HUES64 (cell line): ENCODE results near the gene BTBD8.

Experiments used
- H3K27ac ChIP-seq: 2 replicates; pipeline ENCODE4 v1.7.0; 2013; ENCODE audit warnings: low read depth, low read length, inconsistent platforms
- H3K27me3 ChIP-seq: 2 replicates; pipeline ENCODE4 v1.6.1; 2013; ENCODE audit warnings: mild to moderate bottlenecking, low read length; ENCODE audit not compliant: insufficient read depth
- H3K36me3 ChIP-seq: 2 replicates; pipeline ENCODE4 v1.6.1; 2013; ENCODE audit warnings: mild to moderate bottlenecking, low read length; ENCODE audit not compliant: insufficient read depth
- H3K4me1 ChIP-seq: 2 replicates; pipeline ENCODE4 v1.6.1; 2013; ENCODE audit warnings: mild to moderate bottlenecking, low read length, moderate library complexity; ENCODE audit not compliant: insufficient read depth
- H3K4me3 ChIP-seq: 2 replicates; pipeline ENCODE4 v1.5.1; 2013; ENCODE audit warnings: mild to moderate bottlenecking, low read length, moderate library complexity
- H3K9ac ChIP-seq: 2 replicates; pipeline ENCODE4 v1.6.1; 2013; ENCODE audit warnings: mild to moderate bottlenecking, low read depth, low read length
- H3K9me3 ChIP-seq: 2 replicates; pipeline ENCODE4 v1.6.1; 2013; ENCODE audit warnings: low read depth, low read length; ENCODE audit not compliant: insufficient read depth
- WGBS: fragments of 150-250, 120-280 bp; methylation state at CpG from one replicate; pipeline ENCODE4 v1.1.7; 2013; ENCODE audit warnings: missing lambda C conversion rate; 5-methylcytosine and 5-hydroxymethylcytosine counted together

The BTBD8 gene

DNA sequence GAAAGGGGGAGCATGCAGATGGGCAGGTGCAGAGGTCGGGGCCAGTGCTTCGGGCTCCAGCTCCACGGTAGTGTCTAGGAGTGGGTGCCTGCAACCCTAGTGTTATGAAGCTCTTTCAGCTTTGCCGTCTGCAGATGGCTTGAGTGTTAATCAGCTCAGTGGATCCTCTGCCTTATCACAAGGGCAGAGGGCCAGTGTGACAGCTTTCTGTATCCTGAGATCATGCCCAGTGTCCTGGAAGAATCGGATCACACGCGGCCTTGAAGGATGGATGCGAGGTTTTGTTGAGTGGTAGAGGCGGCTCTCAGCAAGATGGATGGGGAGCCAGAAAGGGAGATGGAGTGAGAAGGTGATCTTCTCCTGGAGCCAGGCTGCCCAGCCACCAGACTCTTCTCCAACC lies 112.1 kb downstream of the BTBD8 start:
- Histone ChIP-seq H3K9ac (no peak overlapping the region), H3K4me1 (peaks cover 8% of the 10 kb centered on the region), H3K27me3 (no peaks in the 10 kb centered on the region), H3K9me3 (no peaks in the 10 kb centered on the region), H3K4me3 (no peak overlapping the region), H3K36me3 (no peaks in the 10 kb centered on the region), H3K27ac (no peak overlapping the region)
- WGBS, result 93% methylated on average over 9 of the region's 9 CpGs

DNA sequence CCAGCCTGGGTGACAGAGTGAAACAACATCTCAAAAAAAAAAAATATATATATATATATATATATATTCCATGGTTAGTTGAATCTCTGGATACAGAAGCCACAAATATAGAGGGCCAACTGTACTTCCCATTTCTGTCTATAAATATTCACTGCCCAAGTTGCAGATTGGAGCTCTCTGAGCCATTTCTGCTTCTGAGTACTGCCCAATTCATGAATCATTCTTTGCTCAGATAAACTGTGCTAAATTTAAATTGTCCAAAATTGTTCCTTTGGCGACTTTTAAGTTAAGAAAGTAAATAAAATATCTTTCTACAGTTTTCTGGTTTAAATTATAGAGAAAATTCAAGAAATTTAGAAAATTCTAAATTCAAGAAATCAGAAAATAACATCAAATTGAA lies 114.4 kb downstream of the BTBD8 start:
- Histone ChIP-seq H3K9me3 (no peaks in the 10 kb centered on the region), H3K4me1 (peaks cover 8% of the 10 kb centered on the region), H3K9ac (no peak overlapping the region), H3K4me3 (no peak overlapping the region), H3K36me3 (no peaks in the 10 kb centered on the region), H3K27ac (no peak overlapping the region), H3K27me3 (no peaks in the 10 kb centered on the region)
- no CpG with 5 or more reads among the region's 1 CpG for WGBS

DNA sequence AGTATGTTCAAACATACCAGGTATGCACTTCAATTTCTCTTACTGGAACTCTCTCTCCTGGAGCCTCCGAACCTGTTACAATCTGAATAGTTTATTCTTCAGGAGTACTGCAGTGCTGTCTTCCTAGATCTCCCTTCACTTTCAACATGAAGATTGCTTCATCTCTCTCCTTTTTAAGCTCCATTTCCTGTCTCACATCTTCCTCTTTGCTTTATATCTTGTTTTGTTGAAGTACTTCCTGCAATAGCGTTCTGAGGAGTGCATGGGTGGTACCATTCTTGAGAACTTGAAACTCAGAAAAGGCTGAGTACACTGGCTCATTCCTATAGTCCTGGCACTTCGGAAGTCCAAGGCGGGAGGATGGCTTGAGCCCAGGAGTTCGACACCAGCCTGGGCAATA lies 121.8 kb downstream of the BTBD8 start:
- no peaks in the 10 kb centered on the region for H3K36me3 ChIP-seq
- WGBS, result 89% methylated on average over 4 of the region's 5 CpGs

DNA sequence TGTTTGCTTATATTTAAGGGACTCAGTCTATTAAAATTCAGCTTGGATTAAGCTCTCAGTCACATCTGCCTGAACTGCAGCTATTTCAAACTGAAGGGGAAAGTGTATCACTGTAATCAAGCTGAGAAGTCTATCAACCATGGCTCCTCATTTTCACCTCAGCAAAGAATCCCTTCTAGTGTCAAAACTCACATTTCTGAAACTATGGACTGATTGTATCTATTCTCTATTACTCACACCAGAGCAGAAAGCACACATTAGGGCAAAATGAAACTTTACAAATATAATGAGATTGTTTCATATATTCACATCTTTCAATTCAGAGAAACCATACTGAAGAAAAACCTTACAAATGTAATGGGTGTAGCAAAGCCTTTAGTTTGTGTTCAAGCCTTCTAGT lies 123.0 kb downstream of the BTBD8 start:
- Histone ChIP-seq H3K27ac (no peak overlapping the region), H3K4me3 (no peak overlapping the region), H3K36me3 (no peaks in the 10 kb centered on the region), H3K9ac (no peak overlapping the region), H3K27me3 (no peaks in the 10 kb centered on the region), H3K9me3 (peaks cover 6% of the 10 kb centered on the region; the same call in 1 of the 2 replicates), H3K4me1 (no peaks in the 10 kb centered on the region)

More for the DNA sequence above, 121.8 kb downstream of the BTBD8 start:
- peaks cover 6% of the 10 kb centered on the region; the same call in 1 of the 2 replicates for H3K9me3 ChIP-seq
- H3K27me3 ChIP-seq, result no peaks in the 10 kb centered on the region
- H3K4me3 ChIP-seq, result no peak overlapping the region
- H3K9ac ChIP-seq, result no peak overlapping the region
- no peaks in the 10 kb centered on the region for H3K4me1 ChIP-seq
- no peak overlapping the region for H3K27ac ChIP-seq

DNA sequence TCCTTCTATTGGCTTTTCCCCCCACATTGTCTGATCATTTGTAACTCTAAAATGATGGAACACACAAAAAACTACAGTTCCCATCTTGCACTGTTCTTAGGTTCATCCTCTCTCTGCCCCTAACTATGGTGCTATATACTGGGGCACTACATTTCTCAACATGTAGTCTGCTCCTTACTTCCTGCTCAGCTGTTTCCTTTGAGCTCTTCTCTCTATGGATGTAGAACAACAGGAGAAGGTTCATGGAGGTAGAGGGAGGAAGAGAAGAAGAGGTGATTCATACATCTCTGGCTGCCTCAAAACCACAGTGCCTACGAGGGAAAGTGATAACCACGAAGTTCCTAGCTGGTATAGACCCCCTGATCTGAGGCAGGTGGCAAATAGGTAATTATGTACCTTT lies 130.6 kb downstream of the BTBD8 start:
- no peaks in the 10 kb centered on the region for H3K27me3 ChIP-seq
- no peak overlapping the region for H3K27ac ChIP-seq
- 98% methylated on average over 2 of the region's 2 CpGs for WGBS
- no peak overlapping the region for H3K4me3 ChIP-seq
- peaks cover 6% of the 10 kb centered on the region; the same call in 1 of the 2 replicates for H3K9me3 ChIP-seq
- H3K36me3 ChIP-seq, result no peaks in the 10 kb centered on the region
- H3K9ac ChIP-seq, result no peak overlapping the region
- no peaks in the 10 kb centered on the region for H3K4me1 ChIP-seq

DNA sequence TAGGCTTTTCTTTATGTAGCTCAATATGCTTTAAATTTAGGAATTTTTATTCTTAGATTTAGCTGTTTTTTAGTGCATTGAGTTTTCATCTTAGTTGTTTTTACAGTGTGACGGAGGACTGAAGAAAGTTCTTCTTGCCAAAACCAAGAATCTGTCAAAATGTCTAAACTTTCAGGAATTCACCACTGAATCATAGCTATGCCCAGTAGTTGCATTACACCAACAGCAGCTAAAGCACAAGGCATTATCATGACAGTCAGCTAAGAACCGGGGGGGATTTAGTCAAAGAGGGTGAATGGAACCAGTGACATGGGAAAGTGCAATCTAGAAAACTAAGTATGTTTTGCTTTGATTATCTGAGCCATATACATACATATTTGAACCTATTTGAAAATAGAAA lies 131.0 kb downstream of the BTBD8 start:
- Histone ChIP-seq H3K4me3 (no peak overlapping the region), H3K27me3 (no peaks in the 10 kb centered on the region), H3K9ac (no peak overlapping the region), H3K36me3 (no peaks in the 10 kb centered on the region), H3K4me1 (no peaks in the 10 kb centered on the region), H3K27ac (no peak overlapping the region), H3K9me3 (peaks cover 5% of the 10 kb centered on the region; the same call in 1 of the 2 replicates)
- 81% methylated on average over 2 of the region's 2 CpGs for WGBS

DNA sequence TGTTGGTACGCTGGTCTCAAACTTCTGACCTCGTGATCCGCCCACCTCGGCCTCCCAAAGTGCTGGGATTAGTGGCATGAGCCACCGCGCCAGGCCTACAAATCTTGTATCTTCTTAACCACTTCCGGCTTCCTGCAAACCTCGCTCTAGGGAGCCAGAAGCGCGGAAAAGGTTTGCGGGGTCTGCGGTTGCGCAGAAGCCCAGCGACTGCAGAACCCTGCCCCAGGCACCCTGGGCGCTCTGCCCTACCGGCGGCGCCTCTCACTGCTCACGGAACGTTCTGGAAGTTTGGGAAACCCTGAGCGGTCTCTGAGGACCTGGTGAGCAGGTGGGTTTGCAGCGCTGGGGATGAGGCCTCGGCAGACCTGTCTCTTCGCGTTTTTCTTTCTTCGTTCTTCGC lies 137.6 kb downstream of the BTBD8 start, which contains the start of gene C1orf146:
Gene C1orf146, plus strand, starts transcription at position 195 of the 400 bp plus-strand sequence. CDS start 13,506 bp downstream, outside the sequence.
- H3K9me3 ChIP-seq, result no peaks in the 10 kb centered on the region
- H3K27ac ChIP-seq, result no peak within 1 kb of the TSS
- no peak within 1 kb of the TSS for H3K4me3 ChIP-seq
- no peaks in the 10 kb centered on the region for H3K4me1 ChIP-seq
- WGBS, result 94% methylated on average over 27 of the region's 27 CpGs
- no peak within 1 kb of the TSS for H3K9ac ChIP-seq
- H3K27me3 ChIP-seq, result no peaks in the 10 kb centered on the region
- no peaks in the 10 kb centered on the region for H3K36me3 ChIP-seq

DNA sequence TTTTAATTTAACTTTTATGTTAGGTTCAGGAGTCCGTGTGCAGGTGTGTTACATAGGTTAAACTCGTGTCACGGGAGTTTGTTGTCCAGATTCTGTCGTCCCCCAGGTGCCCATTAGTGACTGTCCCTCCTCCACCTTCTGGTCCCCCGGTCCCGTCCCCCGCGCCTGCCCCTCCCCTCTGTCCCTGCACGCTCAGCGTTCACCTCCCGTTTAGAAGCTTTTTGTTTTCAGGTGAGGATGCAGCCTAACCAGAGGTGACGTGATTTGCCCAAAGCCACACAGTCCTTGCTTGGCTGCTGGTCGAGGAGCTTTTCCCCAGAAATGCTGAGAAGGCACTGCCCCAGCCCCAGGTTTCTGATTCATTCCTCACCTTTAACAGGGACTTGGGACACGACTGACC lies 138.4 kb downstream of the BTBD8 start:
- H3K4me3 ChIP-seq, result no peak overlapping the region
- WGBS, result 84% methylated on average over 14 of the region's 14 CpGs

DNA sequence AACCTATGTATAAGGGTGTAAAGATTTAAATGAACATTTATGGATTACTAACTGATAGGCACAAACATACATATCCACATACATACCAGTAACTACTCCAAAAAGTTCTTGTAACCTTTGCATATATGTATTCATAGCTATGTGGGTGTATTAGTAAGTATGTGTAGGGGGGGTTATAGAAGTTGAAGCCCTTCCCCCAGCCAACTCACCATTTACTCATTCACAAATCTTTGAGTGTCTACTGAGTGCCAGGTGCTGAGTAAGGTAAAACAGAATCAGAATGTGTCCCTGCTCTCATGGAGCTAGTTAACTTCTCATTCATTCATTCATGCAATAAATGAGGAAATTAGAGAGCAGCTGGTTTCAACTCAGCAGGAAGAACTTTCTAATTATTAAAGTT lies 138.9 kb downstream of the BTBD8 start:
- Histone ChIP-seq H3K27ac (no peak overlapping the region), H3K4me1 (no peaks in the 10 kb centered on the region), H3K36me3 (no peaks in the 10 kb centered on the region), H3K27me3 (no peaks in the 10 kb centered on the region), H3K9me3 (no peaks in the 10 kb centered on the region), H3K4me3 (no peak overlapping the region), H3K9ac (no peak overlapping the region)

More for the DNA sequence above, 138.4 kb downstream of the BTBD8 start:
- H3K27me3 ChIP-seq, result no peaks in the 10 kb centered on the region
- no peak overlapping the region for H3K27ac ChIP-seq
- no peaks in the 10 kb centered on the region for H3K36me3 ChIP-seq
- H3K4me1 ChIP-seq, result no peaks in the 10 kb centered on the region
- no peak overlapping the region for H3K9ac ChIP-seq
- H3K9me3 ChIP-seq, result no peaks in the 10 kb centered on the region

DNA sequence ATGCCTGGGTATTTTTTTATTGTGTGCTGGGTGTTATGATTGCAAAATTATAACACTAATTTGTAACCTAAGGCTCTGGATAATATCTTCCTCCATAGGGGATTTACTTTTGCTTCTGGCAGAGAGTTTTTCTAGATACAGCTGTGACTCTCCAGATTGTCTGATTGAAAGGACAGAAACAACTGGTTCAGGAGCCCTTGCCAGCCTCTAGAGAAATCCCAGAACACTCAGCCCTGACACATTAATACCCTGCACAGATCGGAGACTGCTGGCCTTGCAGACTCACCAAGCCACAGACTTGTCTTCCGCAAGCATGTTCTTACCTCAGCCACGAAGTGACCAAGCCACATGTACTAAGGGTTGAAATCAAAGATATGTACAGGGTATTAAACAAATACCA lies 148.3 kb downstream of the BTBD8 start:
- H3K4me1 ChIP-seq, result no peaks in the 10 kb centered on the region
- H3K9me3 ChIP-seq, result no peaks in the 10 kb centered on the region
- no peak overlapping the region for H3K9ac ChIP-seq
- no peak overlapping the region for H3K27ac ChIP-seq
- no peaks in the 10 kb centered on the region for H3K27me3 ChIP-seq
- H3K4me3 ChIP-seq, result no peak overlapping the region
- no peaks in the 10 kb centered on the region for H3K36me3 ChIP-seq
- WGBS, result 95% methylated on average over 3 of the region's 3 CpGs

DNA sequence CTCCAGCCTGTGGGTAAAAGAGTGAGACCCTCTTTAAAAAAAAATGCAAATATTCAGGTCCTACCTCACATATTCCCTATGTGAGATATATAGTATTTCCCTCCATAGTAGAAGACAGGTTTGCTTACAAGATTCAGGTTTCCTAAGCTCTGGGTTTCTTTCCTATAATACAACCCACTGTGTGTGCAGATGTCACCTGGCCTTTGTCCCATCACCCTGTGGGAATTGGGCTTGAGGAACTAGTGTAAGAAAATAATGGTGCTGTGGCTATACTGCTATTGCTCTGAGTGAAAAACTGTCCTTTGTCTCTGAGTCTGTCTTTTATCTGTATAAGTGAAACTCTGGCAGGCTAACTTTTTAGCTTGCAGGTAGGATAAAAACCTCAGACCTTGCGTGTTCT lies 150.6 kb downstream of the BTBD8 start:
- Histone ChIP-seq H3K27ac (no peak overlapping the region), H3K36me3 (no peaks in the 10 kb centered on the region), H3K27me3 (no peaks in the 10 kb centered on the region), H3K4me1 (no peaks in the 10 kb centered on the region), H3K9me3 (no peaks in the 10 kb centered on the region), H3K4me3 (no peak overlapping the region), H3K9ac (no peak overlapping the region)
- 91% methylated on average over 1 of the region's 1 CpG for WGBS
